ENCODE data around the gene GRHL1.

The GRHL1 gene

GRCh38 chr2:10000541-10000940 lies 49.0 kb downstream of the GRHL1 start:
- no peak overlapping the region for H3K27ac ChIP-seq
- DNase-seq, result no peak

GRCh38 chr2:10001586-10001985 lies 50.1 kb downstream of the GRHL1 start:
- DNase-seq, result no peak
- no peak for TF ChIP-seq CTCF (IDR thresholded peaks at IDR 0.05; ENCODE audit: low read depth, low read length, missing control alignments)
- in situ Hi-C loops (cut with HindIII; ENCODE audit: low pct_ligation_motif_present, low sequenced_read_pairs), result no loop called here
- Histone ChIP-seq H3K27ac (no peak overlapping the region), H3K4me3 (ENCODE audit: low read depth, low read length) (no peak overlapping the region), H3K36me3 (replicated peaks) (no peaks in the 10 kb centered on the region), H3K27me3 (replicated peaks) (no peaks in the 10 kb centered on the region)

More at GRCh38 chr2:10000541-10000940, 49.0 kb downstream of the GRHL1 start:
- no peaks in the 10 kb centered on the region for H3K36me3 ChIP-seq (replicated peaks)
- in situ Hi-C loops (cut with HindIII; ENCODE audit: low pct_ligation_motif_present, low sequenced_read_pairs), result no loop called here
- H3K4me3 ChIP-seq (ENCODE audit: low read depth, low read length), result no peak overlapping the region
- no peak for TF ChIP-seq CTCF (IDR thresholded peaks at IDR 0.05; ENCODE audit: low read depth, low read length, missing control alignments)
- H3K27me3 ChIP-seq (replicated peaks), result no peaks in the 10 kb centered on the region

- Histone ChIP-seq H3K27ac (no peak overlapping the region), H3K27me3 (replicated peaks) (no peaks in the 10 kb centered on the region), H3K36me3 (replicated peaks) (no peaks in the 10 kb centered on the region), H3K4me3 (ENCODE audit: low read depth, low read length) (no peak overlapping the region)
- in situ Hi-C loops (cut with HindIII; ENCODE audit: low pct_ligation_motif_present, low sequenced_read_pairs), result no loop called here
- no peak for TF ChIP-seq CTCF (IDR thresholded peaks at IDR 0.05; ENCODE audit: low read depth, low read length, missing control alignments)
- no peak for DNase-seq
These were observed 50.6 kb downstream of the GRHL1 start for GRCh38 chr2:10002109-10002508.

- Histone ChIP-seq H3K36me3 (replicated peaks) (no peaks in the 10 kb centered on the region), H3K27ac (no peak overlapping the region), H3K4me3 (ENCODE audit: low read depth, low read length) (no peak overlapping the region), H3K27me3 (replicated peaks) (no peaks in the 10 kb centered on the region)
- in situ Hi-C loops (cut with HindIII; ENCODE audit: low pct_ligation_motif_present, low sequenced_read_pairs), result no loop called here
- no peak for DNase-seq
- no peak for TF ChIP-seq CTCF (IDR thresholded peaks at IDR 0.05; ENCODE audit: low read depth, low read length, missing control alignments)
These were observed 51.2 kb downstream of the GRHL1 start for GRCh38 chr2:10002681-10003080.

GRCh38 chr2:10003206-10004125 lies 52.0 kb downstream of the GRHL1 start:
- TF ChIP-seq CTCF (IDR thresholded peaks at IDR 0.05; ENCODE audit: low read depth, low read length, missing control alignments), result no peak
- in situ Hi-C loops (cut with HindIII; ENCODE audit: low pct_ligation_motif_present, low sequenced_read_pairs), result no loop called here
- Histone ChIP-seq H3K27ac (no peak overlapping the region), H3K4me3 (ENCODE audit: low read depth, low read length) (no peak overlapping the region), H3K27me3 (replicated peaks) (no peaks in the 10 kb centered on the region), H3K36me3 (replicated peaks) (no peaks in the 10 kb centered on the region)
- no peak for DNase-seq

Data from brain microvascular endothelial cell (primary cell).